Neuronal stem cell (in vitro differentiated cells): Measurements from ENCODE around the gene PACSIN3.

Experiments
- DNase-seq: peaks from one replicate; pipeline ENCODE4 v3.0.0-alpha.2; 2013; ENCODE audit warnings: low spot score
- H2AFZ ChIP-seq: one replicate; pipeline ENCODE4 v1.6.1; 2013; ENCODE audit warnings: mild to moderate bottlenecking, low read length, inconsistent platforms
- H2AK5ac ChIP-seq: 2 replicates; pipeline ENCODE4 v1.6.1; 2013; ENCODE audit warnings: low read depth, mild to moderate bottlenecking, inconsistent platforms, low read length, moderate library complexity, mixed read lengths
- H2BK120ac ChIP-seq: 2 replicates; pipeline ENCODE4 v1.6.1; 2013; ENCODE audit warnings: low read depth, mild to moderate bottlenecking, inconsistent platforms, low read length, moderate library complexity, mixed read lengths
- H2BK12ac ChIP-seq: one replicate; pipeline ENCODE4 v1.6.1; 2013; ENCODE audit warnings: low read length, inconsistent platforms
- H2BK15ac ChIP-seq: 2 replicates; pipeline ENCODE4 v1.6.1; 2013; ENCODE audit warnings: mild to moderate bottlenecking, low read length, inconsistent platforms, mixed read lengths
- H2BK5ac ChIP-seq: one replicate; pipeline ENCODE4 v1.6.1; 2013; ENCODE audit warnings: inconsistent platforms, mild to moderate bottlenecking, low read length, moderate library complexity
- H3K14ac ChIP-seq: one replicate; pipeline ENCODE4 v1.6.1; 2013; ENCODE audit warnings: low read length, inconsistent platforms
- H3K18ac ChIP-seq: 2 replicates; pipeline ENCODE4 v1.6.1; 2013; ENCODE audit warnings: low read length, inconsistent platforms
- H3K23ac ChIP-seq: 2 replicates; pipeline ENCODE4 v1.6.1; 2013; ENCODE audit warnings: low read depth, mild to moderate bottlenecking, mixed read lengths, low read length, inconsistent platforms; ENCODE audit not compliant: poor library complexity
- H3K27ac ChIP-seq: replicated peaks from 3 replicates; pipeline ENCODE4 v1.5.1; 2013; ENCODE audit warnings: low read length, inconsistent platforms
- H3K27me3 ChIP-seq, 3 experiments: 2 replicates each; pipeline ENCODE4 v1.6.1; 2013; ENCODE audit warnings: low read length in 3 of 3, mild to moderate bottlenecking in 2 of 3, inconsistent platforms in 1 of 3, low read depth in 1 of 3, mixed read lengths in 1 of 3, moderate library complexity in 1 of 3; ENCODE audit not compliant: control insufficient read depth in 3 of 3, insufficient read depth in 3 of 3
- H3K36me3 ChIP-seq, 2 donors: replicated peaks in 1 of 2; 2 replicates each; pipeline ENCODE4 v1.6.1; 2013; ENCODE audit warnings: low read length in 2 of 2; ENCODE audit not compliant: control insufficient read depth in 2 of 2, insufficient read depth in 2 of 2
- H3K4ac ChIP-seq: 2 replicates; pipeline ENCODE4 v1.6.1; 2013; ENCODE audit warnings: inconsistent platforms, mild to moderate bottlenecking, low read length, moderate library complexity
- H3K4me1 ChIP-seq, 2 donors: 1 replicate in 1 of 2; 2 replicates in 1 of 2; pipeline ENCODE4 v1.6.1; 2013; ENCODE audit warnings: low read length in 2 of 2, low read depth in 1 of 2; ENCODE audit not compliant: control insufficient read depth in 2 of 2, insufficient read depth in 1 of 2
- H3K4me2 ChIP-seq: one replicate; pipeline ENCODE4 v1.6.1; 2013; ENCODE audit warnings: mild to moderate bottlenecking, low read length, inconsistent platforms; ENCODE audit not compliant: insufficient read depth, poor library complexity, severe bottlenecking
- H3K4me3 ChIP-seq, 2 donors: 2 replicates each; pipeline ENCODE4 v1.5.1; 2013; ENCODE audit warnings: low read length in 2 of 2, mild to moderate bottlenecking in 2 of 2, inconsistent platforms in 1 of 2, moderate library complexity in 1 of 2
- H3K79me1 ChIP-seq: one replicate; pipeline ENCODE4 v1.6.1; 2013; ENCODE audit warnings: low read depth, mild to moderate bottlenecking, inconsistent platforms, low read length, moderate library complexity
- H3K9ac ChIP-seq: one replicate; pipeline ENCODE4 v1.6.1; 2013; ENCODE audit warnings: mild to moderate bottlenecking, low read depth, low read length, inconsistent platforms; ENCODE audit not compliant: poor library complexity
- H3K9me3 ChIP-seq, 2 donors: replicated peaks in 1 of 2; 2 replicates each; pipeline versions ENCODE3 to v1.6.1; 2013; ENCODE audit warnings: low read length in 2 of 2, mild to moderate bottlenecking in 2 of 2, inconsistent platforms in 1 of 2, low read depth in 1 of 2, mixed read lengths in 1 of 2, moderate library complexity in 1 of 2; ENCODE audit not compliant: control insufficient read depth in 2 of 2, insufficient read depth in 1 of 2
- H4K8ac ChIP-seq: one replicate; pipeline ENCODE4 v1.6.1; 2013; ENCODE audit warnings: low read depth, mild to moderate bottlenecking, inconsistent platforms, low read length, moderate library complexity
- H4K91ac ChIP-seq: one replicate; pipeline ENCODE4 v1.6.1; 2013; ENCODE audit warnings: low read length, low read depth, mild to moderate bottlenecking, inconsistent platforms; ENCODE audit not compliant: poor library complexity
- whole genome bisulfite sequencing, 2 donors: extraction: QIAGEN DNeasy Blood & Tissue Kit; methylation state at CpG; one replicate each; pipeline ENCODE4 v1.1.7; 2013; ENCODE audit warnings: missing lambda C conversion rate in 2 of 2, mixed read lengths in 1 of 2; ENCODE audit not compliant: insufficient read length in 2 of 2, insufficient replicate concordance in 1 of 2; ENCODE audit errors: extremely low coverage in 2 of 2; 5-methylcytosine and 5-hydroxymethylcytosine counted together

Gene PACSIN3

GRCh38 chr11:47185305-47186075 lies 744 bp downstream of the PACSIN3 start:
- peak overlapping the region; percentile 47 to 77 for H3K4me3 ChIP-seq

GRCh38 chr11:47184711-47185304 lies 1.4 kb downstream of the PACSIN3 start:
- Histone ChIP-seq H3K4me2 (peak overlapping the region; percentile 87), H2BK120ac (peak overlapping the region; percentile 95), H2BK12ac (peak overlapping the region; percentile 95), H3K4me3 (no peak overlapping the region), H3K27ac (no peak overlapping the region), H3K4ac (no peak overlapping the region), H3K4me1 (peaks cover 9 to 14% of the 10 kb centered on the region in 2 donors), H3K14ac (peak overlapping the region; percentile 49), H3K27me3 (peaks cover 5 to 43% (median 39%) of the 10 kb centered on the region in 3 experiments), H3K9ac (peak overlapping the region; percentile 38), H2BK5ac (peak overlapping the region; percentile 32), H3K18ac (peak overlapping the region; percentile 93), H2AK5ac (peak overlapping the region; percentile 99), H4K8ac (no peak overlapping the region), H2AFZ (peak overlapping the region; percentile 97), H3K9me3 (no peaks in the 10 kb centered on the region), H3K79me1 (peaks cover 1% of the 10 kb centered on the region), H3K36me3 (no peaks in the 10 kb centered on the region), H2BK15ac (peak overlapping the region; percentile 91), H4K91ac (no peak overlapping the region), H3K23ac (no peak overlapping the region)
- no CpG with 5 or more reads among the region's 13 CpGs for WGBS, 2 donors
- DNase-seq = no peak

More at GRCh38 chr11:47185305-47186075, 744 bp downstream of the PACSIN3 start:
- Histone ChIP-seq H2BK15ac (peak overlapping the region; percentile 97), H3K14ac (no peak overlapping the region), H3K27me3 (peaks cover 5 to 44% (median 39%) of the 10 kb centered on the region in 3 experiments), H4K91ac (peak overlapping the region; percentile 79), H3K4me2 (peak overlapping the region; percentile 87), H3K9ac (peak overlapping the region; percentile 78), H2AK5ac (peak overlapping the region; percentile 99), H3K9me3 (no peaks in the 10 kb centered on the region), H3K79me1 (peaks cover 1% of the 10 kb centered on the region), H3K23ac (peak overlapping the region; percentile 93), H2AFZ (peak overlapping the region; percentile 97), H3K36me3 (no peaks in the 10 kb centered on the region), H2BK12ac (no peak overlapping the region), H3K18ac (peak overlapping the region; percentile 93), H3K4ac (peak overlapping the region; percentile 76), H4K8ac (peak overlapping the region; percentile 99), H3K27ac (no peak overlapping the region), H2BK120ac (no peak overlapping the region), H3K4me1 (peaks cover 9 to 14% of the 10 kb centered on the region in 2 donors), H2BK5ac (peak overlapping the region; percentile 32)
- DNase-seq = peak; percentile 58
- no CpG with 5 or more reads among the region's 50 CpGs for WGBS, 2 donors

GRCh38 chr11:47183969-47184368 lies 2.3 kb downstream of the PACSIN3 start:
- no peak overlapping the region for H3K4me3 ChIP-seq
- H3K4me1 ChIP-seq = peaks cover 9 to 14% of the 10 kb centered on the region in 2 donors
- WGBS, 2 donors = no CpG with 5 or more reads among the region's 7 CpGs
- no peak overlapping the region for H3K23ac ChIP-seq
- peak overlapping the region; percentile 30 for H3K9ac ChIP-seq
- H3K14ac ChIP-seq = no peak overlapping the region
- H2BK120ac ChIP-seq = no peak overlapping the region
- no peak overlapping the region for H3K4me2 ChIP-seq
- no peak overlapping the region for H2AK5ac ChIP-seq
- peaks cover 1% of the 10 kb centered on the region for H3K79me1 ChIP-seq
- H3K9me3 ChIP-seq = no peaks in the 10 kb centered on the region
- no peak overlapping the region for H2BK12ac ChIP-seq
- no peaks in the 10 kb centered on the region for H3K36me3 ChIP-seq
- H2AFZ ChIP-seq = peak overlapping the region; percentile 97
- no peak overlapping the region for H3K4ac ChIP-seq
- H3K27ac ChIP-seq = no peak overlapping the region
- peak overlapping the region; percentile 91 for H2BK15ac ChIP-seq
- H4K91ac ChIP-seq = no peak overlapping the region
- H2BK5ac ChIP-seq = no peak overlapping the region
- H3K18ac ChIP-seq = no peak overlapping the region
- DNase-seq = no peak
- H4K8ac ChIP-seq = no peak overlapping the region
- peaks cover 5 to 37% (median 35%) of the 10 kb centered on the region in 3 experiments for H3K27me3 ChIP-seq
